OCI-LY7 (cell line): ENCODE data around the gene ROCK1. TPM values are rescaled to one million over a fixed set of nuclear protein-coding genes. Genes with fewer than 3 reads are reported as not detected.

ENCODE experiments used
- BruUV-seq: library from RNA; stranded (reverse); fragments of 400-500 nt; replicated peaks from 2 replicates; lab custom pipeline; 2021; lab: Mats Ljungman, UMichigan
- CTCF ChIA-PET: fragments of 300-600 bp; sonication (Branson Sonifier 250); formaldehyde crosslinking; loops from one replicate; lab custom pipeline; 2022; ENCODE audit warnings: antibody characterized with exemption; ENCODE audit not compliant: unreplicated experiment; lab: Charles Lee
- POLR2A ChIA-PET: fragments of 300-600 bp; sonication (Branson Sonifier 250); formaldehyde crosslinking; loops from one replicate; lab custom pipeline; 2022; ENCODE audit warnings: antibody characterized with exemption; lab: Charles Lee
- DNase-seq: peaks from one replicate; pipeline ENCODE4 v3.0.0-alpha.2; 2015; ENCODE audit warnings: low spot score
- H2AFZ ChIP-seq: fragments of 200-600 bp; sonication (generic), shearing (Covaris generic); 2 replicates; pipeline ENCODE4 v1.6.1; 2014; ENCODE audit warnings: mild to moderate bottlenecking, antibody characterized with exemption, low read length, moderate library complexity
- H3K27ac ChIP-seq: fragments of 200-600 bp; sonication (generic); 2 replicates; pipeline ENCODE4 v1.5.1; 2014; ENCODE audit warnings: mixed run types, low read depth, mild to moderate bottlenecking, moderate library complexity, low read length, inconsistent platforms; ENCODE audit not compliant: poor library complexity, severe bottlenecking
- H3K36me3 ChIP-seq: fragments of 200-600 bp; sonication (generic); 2 replicates; pipeline ENCODE4 v1.6.1; 2014; ENCODE audit warnings: mild to moderate bottlenecking, antibody characterized with exemption, low read length, moderate library complexity, mixed read lengths; ENCODE audit not compliant: insufficient read depth
- H3K4me1 ChIP-seq: fragments of 200-600 bp; sonication (generic); 2 replicates; pipeline ENCODE4 v1.5.1; 2014; ENCODE audit warnings: mild to moderate bottlenecking, low read length; ENCODE audit not compliant: insufficient read depth, poor library complexity, severe bottlenecking
- H3K4me2 ChIP-seq: fragments of 200-600 bp; sonication (generic); 2 replicates; pipeline ENCODE4 v1.6.1; 2014; ENCODE audit warnings: mild to moderate bottlenecking, low read length
- H3K4me3 ChIP-seq: fragments of 200-600 bp; sonication (generic); 2 replicates; pipeline ENCODE4 v1.5.1; 2014; ENCODE audit warnings: mild to moderate bottlenecking, low read depth, low read length; ENCODE audit not compliant: poor library complexity, severe bottlenecking
- H3K79me2 ChIP-seq: fragments of 200-600 bp; sonication (generic); 2 replicates; pipeline ENCODE4 v1.6.1; 2016; ENCODE audit warnings: low read depth, mild to moderate bottlenecking, low read length, moderate library complexity, mixed read lengths; ENCODE audit not compliant: insufficient read depth
- H3K9me2 ChIP-seq: fragments of 200-600 bp; sonication (generic); 2 replicates; pipeline ENCODE4 v1.6.1; 2016; ENCODE audit warnings: mild to moderate bottlenecking, low read length, mixed read lengths; ENCODE audit not compliant: insufficient read depth
- H3K9me3 ChIP-seq: fragments of 200-600 bp; sonication (generic); 2 replicates; pipeline ENCODE4 v1.6.1; 2014; ENCODE audit warnings: mild to moderate bottlenecking, mixed run types, low read length, mixed read lengths
- H4K20me1 ChIP-seq: fragments of 200-600 bp; sonication (generic); 2 replicates; pipeline ENCODE4 v1.6.1; 2014; ENCODE audit warnings: mild to moderate bottlenecking, antibody characterized with exemption, low read length, moderate library complexity, mixed read lengths; ENCODE audit not compliant: insufficient read depth
- EZH2phosphoT487 ChIP-seq: fragments of 200-600 bp; sonication (generic); IDR thresholded peaks from 2 replicates; pipeline ENCODE4 v1.6.1; 2018; ENCODE audit warnings: low read depth, borderline replicate concordance, mild to moderate bottlenecking, mixed run types, antibody characterized with exemption, low read length, moderate library complexity, mixed read lengths
- intact Hi-C: fragments of 100-400 bp; cut with micrococcal nuclease; formaldehyde crosslinking; loops from one replicate; pipeline ENCODE4 v1.10.0; 2022; ENCODE audit not compliant: unreplicated experiment
- total RNA-seq, 2 experiments: library from RNA; depleted of rRNA in 1 of 2; stranded (reverse); fragments of >200 nt in 1 of 2; shearing (Covaris generic) in 1 of 2; gene quantifications; 2 replicates each; pipeline ENCODE4 v1.2.3, GENCODE V29; 2014 to 2022
- TF ChIP-seq, protein P1 (sequence below): fragments of 200-600 bp; sonication (generic); conservative IDR thresholded peaks from 2 replicates; pipeline ENCODE4 v1.5.1; 2014; ENCODE audit warnings: mild to moderate bottlenecking, antibody characterized with exemption, low read length, moderate library complexity, mixed read lengths

The ROCK1 gene
- total RNA-seq, 2 experiments from 2014 or later: 43.2 to 69.6 TPM

DNA sequence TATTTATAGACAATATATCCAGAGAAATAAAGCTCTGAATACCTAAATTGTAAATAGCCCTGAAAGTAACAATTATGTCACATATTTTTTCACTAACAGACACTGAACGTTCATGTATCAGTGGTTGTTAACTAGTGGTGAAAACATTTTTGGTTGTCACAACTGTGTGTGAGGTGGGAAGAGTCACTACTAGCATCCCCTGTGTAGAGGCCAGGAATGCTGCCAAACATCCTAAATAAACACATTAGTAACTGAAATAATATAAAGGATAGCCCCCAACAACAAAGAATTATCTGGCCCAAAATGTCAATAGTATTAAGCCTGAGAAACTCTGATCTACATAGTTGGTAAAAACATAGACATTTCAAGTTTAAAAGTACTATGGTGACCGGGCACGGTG lies 64.5 kb downstream of the ROCK1 start:
- Histone ChIP-seq H3K4me2 (no peak overlapping the region), H3K79me2 (peaks cover 34% of the 10 kb centered on the region; the same call in 1 of the 2 replicates), H3K9me2 (no peaks in the 10 kb centered on the region), H3K4me1 (peaks cover 6% of the 10 kb centered on the region), H3K36me3 (peaks cover 66% of the 10 kb centered on the region), H2AFZ (no peak overlapping the region), H3K4me3 (no peak overlapping the region), H3K27ac (no peak overlapping the region), H4K20me1 (no peaks in the 10 kb centered on the region; the same call in 1 of the 2 replicates), H3K9me3 (no peaks in the 10 kb centered on the region)
- intact Hi-C loops: no loop called here
- DNase-seq: no peak
- TF ChIP-seq, protein P1, sequence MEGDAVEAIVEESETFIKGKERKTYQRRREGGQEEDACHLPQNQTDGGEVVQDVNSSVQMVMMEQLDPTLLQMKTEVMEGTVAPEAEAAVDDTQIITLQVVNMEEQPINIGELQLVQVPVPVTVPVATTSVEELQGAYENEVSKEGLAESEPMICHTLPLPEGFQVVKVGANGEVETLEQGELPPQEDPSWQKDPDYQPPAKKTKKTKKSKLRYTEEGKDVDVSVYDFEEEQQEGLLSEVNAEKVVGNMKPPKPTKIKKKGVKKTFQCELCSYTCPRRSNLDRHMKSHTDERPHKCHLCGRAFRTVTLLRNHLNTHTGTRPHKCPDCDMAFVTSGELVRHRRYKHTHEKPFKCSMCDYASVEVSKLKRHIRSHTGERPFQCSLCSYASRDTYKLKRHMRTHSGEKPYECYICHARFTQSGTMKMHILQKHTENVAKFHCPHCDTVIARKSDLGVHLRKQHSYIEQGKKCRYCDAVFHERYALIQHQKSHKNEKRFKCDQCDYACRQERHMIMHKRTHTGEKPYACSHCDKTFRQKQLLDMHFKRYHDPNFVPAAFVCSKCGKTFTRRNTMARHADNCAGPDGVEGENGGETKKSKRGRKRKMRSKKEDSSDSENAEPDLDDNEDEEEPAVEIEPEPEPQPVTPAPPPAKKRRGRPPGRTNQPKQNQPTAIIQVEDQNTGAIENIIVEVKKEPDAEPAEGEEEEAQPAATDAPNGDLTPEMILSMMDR: no peak
- no peak for TF ChIP-seq EZH2phosphoT487
- ChIA-PET CTCF (no interaction called here), POLR2A (no interaction called here)
- no TSS peak for BruUV-seq

DNA sequence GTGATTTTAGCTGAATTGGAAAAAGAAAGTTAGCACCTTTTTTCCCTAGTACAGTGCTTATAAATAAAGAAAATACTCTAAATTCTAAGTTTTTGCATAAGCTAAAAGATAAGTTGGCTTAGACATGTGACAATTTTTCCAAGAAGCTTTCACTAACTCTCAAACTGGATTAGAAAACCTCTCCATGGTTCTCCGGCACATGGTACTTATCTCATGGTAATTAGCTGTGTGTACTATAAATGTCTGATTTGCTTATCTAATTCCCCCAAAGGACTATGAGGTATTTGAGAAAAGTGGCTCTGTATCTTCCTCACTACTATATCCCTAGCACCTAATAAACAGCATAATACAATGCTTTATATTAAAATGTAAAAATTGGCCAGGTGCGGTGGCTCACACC lies 71.1 kb downstream of the ROCK1 start:
- Histone ChIP-seq H4K20me1 (no peaks in the 10 kb centered on the region), H3K79me2 (no peaks in the 10 kb centered on the region), H3K9me2 (no peaks in the 10 kb centered on the region), H3K4me2 (no peak overlapping the region), H3K4me3 (no peak overlapping the region), H3K36me3 (peaks cover 90% of the 10 kb centered on the region), H3K9me3 (no peaks in the 10 kb centered on the region), H3K4me1 (no peaks in the 10 kb centered on the region), H2AFZ (no peak overlapping the region), H3K27ac (no peak overlapping the region)
- intact Hi-C loops: no loop called here
- TF ChIP-seq EZH2phosphoT487: no peak
- TF ChIP-seq, protein P1: no peak
- ChIA-PET POLR2A (interaction anchor here (0.5 to 1.2 kb wide), 3 partner anchors 9 to 61 kb away, joined by 3 read pairs; no protein-coding TSS in a partner anchor), CTCF (no interaction called here)
- no peak for DNase-seq
- BruUV-seq: no TSS peak

GRCh38 chr18:21038201-21038600 lies 73.4 kb downstream of the ROCK1 start:
- Histone ChIP-seq H3K36me3 (peaks cover 86% of the 10 kb centered on the region), H3K4me2 (no peak overlapping the region), H3K4me3 (no peak overlapping the region), H3K79me2 (no peaks in the 10 kb centered on the region), H4K20me1 (no peaks in the 10 kb centered on the region), H2AFZ (no peak overlapping the region), H3K27ac (no peak overlapping the region), H3K9me2 (no peaks in the 10 kb centered on the region), H3K4me1 (no peaks in the 10 kb centered on the region), H3K9me3 (no peaks in the 10 kb centered on the region)
- TSS peak; percentile 5 for BruUV-seq
- CTCF ChIA-PET: no interaction called here
- POLR2A ChIA-PET: interaction anchor here (0.9 to 2.3 kb wide), 2 partner anchors 9 to 12 kb away, joined by 4 to 10 read pairs; no protein-coding TSS in a partner anchor
- no peak for DNase-seq
- TF ChIP-seq, protein P1: no peak
- TF ChIP-seq EZH2phosphoT487: no peak
- intact Hi-C loops: no loop called here
